ENCODE results near the gene GADD45G.
A peak's percentile ranks its signal among the peaks of the same experiment; 100 is the strongest.

GADD45G gene, protein sequence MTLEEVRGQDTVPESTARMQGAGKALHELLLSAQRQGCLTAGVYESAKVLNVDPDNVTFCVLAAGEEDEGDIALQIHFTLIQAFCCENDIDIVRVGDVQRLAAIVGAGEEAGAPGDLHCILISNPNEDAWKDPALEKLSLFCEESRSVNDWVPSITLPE

DNA sequence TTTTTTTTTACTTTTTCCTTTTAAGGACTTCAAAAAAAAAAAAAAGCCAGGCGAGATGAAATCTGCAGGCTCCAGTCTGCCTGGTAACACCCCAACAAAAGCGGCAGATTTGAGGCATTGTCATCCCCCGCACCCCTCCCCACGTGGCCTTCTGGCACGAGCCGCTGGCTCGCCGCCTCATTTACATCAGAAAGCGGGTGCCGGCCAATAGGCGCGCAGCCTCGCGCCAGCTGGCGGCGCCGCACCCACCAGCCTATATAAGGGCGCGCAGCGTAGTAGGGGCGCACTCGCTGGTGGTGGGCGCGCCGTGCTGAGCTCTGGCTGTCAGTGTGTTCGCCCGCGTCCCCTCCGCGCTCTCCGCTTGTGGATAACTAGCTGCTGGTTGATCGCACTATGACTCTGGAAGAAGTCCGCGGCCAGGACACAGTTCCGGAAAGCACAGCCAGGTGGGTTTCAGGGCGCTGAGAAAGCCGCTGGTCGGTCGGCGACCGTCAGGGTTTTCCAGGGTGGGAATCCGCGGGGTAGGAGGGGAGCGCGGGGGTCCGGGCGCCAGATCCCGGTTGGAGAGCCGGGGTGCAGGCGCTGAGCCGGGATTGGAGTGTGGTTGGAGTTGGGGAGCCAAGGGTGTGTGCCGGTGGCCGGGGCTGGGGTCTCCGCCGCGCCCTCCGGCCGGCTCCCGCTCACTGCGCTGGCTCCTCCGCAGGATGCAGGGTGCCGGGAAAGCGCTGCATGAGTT lies at the start of gene GADD45G:
TSS of gene GADD45G (plus strand) at position 284 of the 736 bp plus-strand sequence. CDS start at position 394, 110 bp downstream.
- ATAC-seq (ENCODE audit: low read depth) (peak; percentile 24), DNase-seq (ENCODE audit: low spot score) (no peak)
- peak within 1 kb of the TSS; percentile 24 for H3K4me3 ChIP-seq (ENCODE audit: severe bottlenecking)
- TF ChIP-seq CTCF (IDR thresholded peaks at IDR 0.05; ENCODE audit: poor library complexity, severe bottlenecking), result no peak
- peak within 1 kb of the TSS; percentile 38 for H3K27ac ChIP-seq (ENCODE audit: poor library complexity, severe bottlenecking)
- H3K27me3 ChIP-seq (ENCODE audit: insufficient read depth, poor library complexity, severe bottlenecking), result peaks cover 28% of the 10 kb centered on the region
- no peaks in the 10 kb centered on the region for H3K36me3 ChIP-seq (ENCODE audit: low read depth)
- peaks cover 9% of the 10 kb centered on the region for H3K4me1 ChIP-seq (ENCODE audit: insufficient read depth, poor library complexity, severe bottlenecking)
- no peaks in the 10 kb centered on the region for H3K9me3 ChIP-seq (ENCODE audit: severe bottlenecking)

DNA sequence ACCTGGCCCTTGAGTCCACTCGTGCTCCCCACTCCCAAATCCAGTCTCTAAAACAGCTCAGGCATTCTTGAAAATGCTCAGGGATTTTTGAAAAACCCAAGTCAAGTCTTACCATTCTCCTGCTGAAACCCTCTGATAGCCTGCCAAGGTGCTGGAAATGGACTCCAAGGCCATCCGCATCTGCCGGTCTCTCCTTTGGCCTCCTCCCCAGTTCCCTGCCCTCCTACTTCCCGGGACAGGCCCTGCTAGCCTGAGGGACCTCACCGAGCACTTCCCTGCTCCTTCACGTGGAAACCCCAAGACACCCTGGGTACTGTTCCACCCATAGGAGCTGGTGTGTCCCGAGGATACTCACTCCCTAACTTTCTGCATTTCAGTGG lies 49.8 kb upstream of the GADD45G start:
- no peak overlapping the region for H3K4me3 ChIP-seq (ENCODE audit: severe bottlenecking)
- DNase-seq (ENCODE audit: low spot score) (no peak), ATAC-seq (ENCODE audit: low read depth) (no peak)
- H3K27ac ChIP-seq (ENCODE audit: poor library complexity, severe bottlenecking), result no peak overlapping the region
- H3K4me1 ChIP-seq (ENCODE audit: insufficient read depth, poor library complexity, severe bottlenecking), result peaks cover 11% of the 10 kb centered on the region
- no peaks in the 10 kb centered on the region for H3K36me3 ChIP-seq (ENCODE audit: low read depth)
- TF ChIP-seq CTCF (IDR thresholded peaks at IDR 0.05; ENCODE audit: poor library complexity, severe bottlenecking), result no peak
- H3K27me3 ChIP-seq (ENCODE audit: insufficient read depth, poor library complexity, severe bottlenecking), result no peaks in the 10 kb centered on the region
- no peaks in the 10 kb centered on the region for H3K9me3 ChIP-seq (ENCODE audit: severe bottlenecking)

GRCh38 chr9:89555451-89556375 lies 49.1 kb upstream of the GADD45G start:
- Histone ChIP-seq H3K27me3 (ENCODE audit: insufficient read depth, poor library complexity, severe bottlenecking) (no peaks in the 10 kb centered on the region), H3K4me3 (ENCODE audit: severe bottlenecking) (no peak overlapping the region), H3K9me3 (ENCODE audit: severe bottlenecking) (no peaks in the 10 kb centered on the region), H3K27ac (ENCODE audit: poor library complexity, severe bottlenecking) (peak overlapping the region; percentile 49), H3K4me1 (ENCODE audit: insufficient read depth, poor library complexity, severe bottlenecking) (peaks cover 11% of the 10 kb centered on the region), H3K36me3 (ENCODE audit: low read depth) (no peaks in the 10 kb centered on the region)
- no peak for TF ChIP-seq CTCF (IDR thresholded peaks at IDR 0.05; ENCODE audit: poor library complexity, severe bottlenecking)
- ATAC-seq (ENCODE audit: low read depth) (no peak), DNase-seq (ENCODE audit: low spot score) (no peak)

- peaks cover 11% of the 10 kb centered on the region for H3K4me1 ChIP-seq (ENCODE audit: insufficient read depth, poor library complexity, severe bottlenecking)
- H3K4me3 ChIP-seq (ENCODE audit: severe bottlenecking), result no peak overlapping the region
- no peak for DNase-seq (ENCODE audit: low spot score)
- H3K27me3 ChIP-seq (ENCODE audit: insufficient read depth, poor library complexity, severe bottlenecking), result no peaks in the 10 kb centered on the region
- no peak for TF ChIP-seq CTCF (IDR thresholded peaks at IDR 0.05; ENCODE audit: poor library complexity, severe bottlenecking)
- no peaks in the 10 kb centered on the region for H3K9me3 ChIP-seq (ENCODE audit: severe bottlenecking)
- no peak for ATAC-seq (ENCODE audit: low read depth)
- H3K36me3 ChIP-seq (ENCODE audit: low read depth), result no peaks in the 10 kb centered on the region
- H3K27ac ChIP-seq (ENCODE audit: poor library complexity, severe bottlenecking), result no peak overlapping the region
Measured at GRCh38 chr9:89558196-89558899, 46.5 kb upstream of the GADD45G start.
